ENCODE results near the gene TAF6.
A peak's percentile ranks its signal among the peaks of the same experiment; 100 is the strongest.
"Not testable (repeated sequence)": the region's sequence is repeated elsewhere in the genome, so short reads cannot be mapped to it uniquely, and the experiment has no call there.

TAF6 gene

GRCh38 chr7:100148225-100148558 is 29.0 kb upstream of the TAF6 start:
- no peak for TF ChIP-seq CTCF (IDR thresholded peaks at IDR 0.05; ENCODE audit: extremely low read depth, missing control alignments)

DNA sequence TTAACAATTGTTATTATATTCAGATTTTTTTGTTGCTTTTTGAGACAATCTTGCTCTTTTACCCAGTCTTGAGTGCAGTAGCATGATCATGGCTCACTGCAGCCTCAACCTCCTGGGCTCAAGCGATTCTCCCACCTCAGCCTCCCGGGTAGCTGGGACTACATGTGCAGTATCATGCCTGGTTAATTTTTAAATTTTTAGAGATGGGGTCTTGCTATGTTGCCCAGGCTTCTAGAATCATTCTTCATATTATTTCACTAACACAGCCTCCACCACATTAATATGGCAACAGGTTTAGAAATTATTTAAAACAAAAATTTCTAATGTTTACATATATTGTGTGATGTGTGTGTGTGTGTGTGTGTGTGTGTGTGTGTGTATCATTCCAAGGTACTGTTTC is 28.1 kb upstream of the TAF6 start:
- TF ChIP-seq CTCF (IDR thresholded peaks at IDR 0.05; ENCODE audit: extremely low read depth, missing control alignments), result no peak
- no peak for DNase-seq (ENCODE audit: low spot score)

More at GRCh38 chr7:100148225-100148558, 29.0 kb upstream of the TAF6 start:
- no peak for DNase-seq (ENCODE audit: low spot score)

GRCh38 chr7:100146350-100146749 is 27.2 kb upstream of the TAF6 start:
- DNase-seq (ENCODE audit: low spot score), result not testable (repeated sequence)

DNA sequence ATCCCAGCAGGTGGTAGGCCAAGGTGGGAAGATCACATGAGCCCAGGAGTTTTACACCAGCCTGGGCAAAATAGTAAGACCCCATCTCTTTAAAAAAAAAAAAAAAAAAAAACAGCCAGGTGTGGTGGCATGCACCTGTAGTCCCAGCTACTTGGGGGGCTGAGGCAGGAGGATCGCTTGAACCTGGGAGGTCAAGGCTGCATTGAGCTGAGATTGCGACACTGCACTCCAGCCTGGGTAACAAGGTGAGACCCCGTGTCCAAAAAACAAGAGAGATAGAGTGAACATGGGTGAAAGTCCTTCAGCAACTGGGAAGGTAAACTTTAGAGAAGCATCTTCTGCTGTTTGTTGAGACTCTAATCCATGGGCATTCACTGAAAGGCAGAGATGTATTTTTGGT is 23.3 kb upstream of the TAF6 start:
- TF ChIP-seq CTCF (IDR thresholded peaks at IDR 0.05; ENCODE audit: extremely low read depth, missing control alignments), result no peak

DNA sequence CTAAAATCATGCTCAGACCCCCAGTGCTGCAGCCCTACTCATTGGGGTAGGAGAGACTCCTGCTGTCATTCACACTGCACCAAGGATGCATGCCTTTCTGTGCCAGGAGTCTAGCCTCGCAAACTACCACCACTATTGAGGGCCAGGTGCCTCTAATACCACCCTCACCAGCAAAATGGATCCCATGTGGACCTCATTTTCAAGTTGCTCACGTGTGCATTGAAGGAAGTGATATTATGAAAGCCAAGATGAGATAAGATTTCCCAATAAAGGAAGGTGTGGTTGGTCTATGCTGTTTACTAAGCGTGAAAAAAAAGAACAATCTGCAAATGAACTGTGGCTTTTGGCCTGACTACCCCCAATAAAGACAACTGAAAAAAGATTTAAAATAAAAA is 22.4 kb upstream of the TAF6 start:
- DNase-seq (ENCODE audit: low spot score), result no peak
- no peak for TF ChIP-seq CTCF (IDR thresholded peaks at IDR 0.05; ENCODE audit: extremely low read depth, missing control alignments)

More for the DNA sequence above, 23.3 kb upstream of the TAF6 start:
- no peak for DNase-seq (ENCODE audit: low spot score)

DNA sequence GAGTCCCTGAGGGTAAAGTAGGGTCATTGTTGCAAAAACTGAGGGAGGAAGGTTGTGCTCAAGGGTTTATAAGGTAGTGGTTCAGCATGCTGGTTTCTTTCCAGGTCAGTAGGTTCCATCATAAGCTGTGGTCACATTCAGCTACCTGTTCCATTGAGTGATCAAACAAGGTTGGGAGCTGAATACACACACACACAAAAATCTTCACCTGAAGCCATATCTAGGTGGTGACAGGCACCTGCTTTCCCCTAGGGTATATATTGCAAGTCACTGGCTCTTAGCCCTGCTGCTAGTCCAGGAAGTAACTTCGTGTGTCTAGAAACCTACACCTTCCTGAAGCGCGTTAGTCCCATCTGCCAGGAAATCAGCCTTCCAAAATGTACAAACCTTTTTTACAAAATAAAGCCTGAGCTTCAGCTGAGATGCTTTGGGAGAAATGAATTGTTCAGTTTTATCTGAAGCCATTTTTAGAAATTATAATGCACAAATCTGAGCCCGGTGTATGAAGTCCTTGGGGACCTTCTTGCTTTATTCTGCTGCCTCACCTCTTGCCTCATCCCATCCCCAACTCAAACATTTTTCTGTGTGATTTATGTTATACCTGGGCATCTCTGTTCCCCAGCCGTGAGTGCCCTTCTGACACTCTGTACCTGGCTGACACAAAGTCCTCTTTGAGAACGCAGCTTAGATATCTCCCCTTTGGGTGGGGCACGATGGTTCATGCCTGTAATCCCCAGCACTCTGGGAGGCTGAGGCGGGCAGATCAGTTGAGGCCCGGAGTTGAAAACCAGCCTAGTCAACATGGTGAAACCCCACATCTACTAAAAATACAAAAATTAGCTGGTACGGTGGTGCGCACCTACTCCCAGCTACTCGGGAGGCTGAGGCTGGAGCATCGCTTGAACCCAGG is 18.9 kb upstream of the TAF6 start:
- no peak for TF ChIP-seq CTCF (IDR thresholded peaks at IDR 0.05; ENCODE audit: extremely low read depth, missing control alignments)

DNA sequence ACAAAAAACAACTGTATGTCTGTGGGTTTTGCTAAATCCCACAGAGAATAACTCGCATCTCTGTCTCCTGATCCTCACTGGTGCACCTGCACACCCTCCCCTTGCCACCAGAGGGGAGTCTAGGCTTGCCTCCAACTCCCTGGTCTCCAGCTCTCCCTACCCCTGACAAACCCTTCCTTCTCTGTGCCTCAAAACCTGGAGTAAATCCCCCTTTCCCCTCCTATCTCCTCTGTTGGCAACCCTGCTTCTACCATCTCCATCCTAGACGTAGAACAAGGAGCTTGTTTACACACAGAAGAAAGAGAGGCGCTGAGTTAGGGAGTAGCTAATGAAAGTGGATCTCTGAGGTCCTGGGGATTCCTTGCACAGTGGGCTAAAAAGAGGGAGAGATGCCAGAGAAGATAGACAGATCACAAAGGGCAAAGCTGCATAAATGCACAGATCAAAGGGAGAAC is 13.6 kb upstream of the TAF6 start:
- peak; percentile 92 for TF ChIP-seq CTCF (IDR thresholded peaks at IDR 0.05; ENCODE audit: extremely low read depth, missing control alignments)
- peak; percentile 78 for DNase-seq (ENCODE audit: low spot score)

More for the DNA sequence above, 18.9 kb upstream of the TAF6 start:
- DNase-seq (ENCODE audit: low spot score), result no peak

- TF ChIP-seq CTCF (IDR thresholded peaks at IDR 0.05; ENCODE audit: extremely low read depth, missing control alignments), result no peak
- DNase-seq (ENCODE audit: low spot score), result no peak
Measured at GRCh38 chr7:100132126-100132525, 13.0 kb upstream of the TAF6 start.

Data from GM20000 (cell line).